ENCODE measurements around the gene NBEA. TPM values are rescaled to one million over a fixed set of nuclear protein-coding genes. Genes with fewer than 3 reads are reported as not detected.

NBEA gene
- total and polyA plus RNA-seq, 2 experiments from 2014 or later = 2.6 to 12.3 TPM

GRCh38 chr13:35190241-35190640 lies 248.2 kb downstream of the NBEA start:
- Histone ChIP-seq H3K79me2 (no peaks in the 10 kb centered on the region), H4K20me1 (ENCODE audit: insufficient read depth, poor library complexity, severe bottlenecking) (no peaks in the 10 kb centered on the region), H3K9me3 (ENCODE audit: low read depth) (peaks cover 5% of the 10 kb centered on the region), H3K36me3 (replicated peaks; ENCODE audit: insufficient read depth, low read depth) (no peaks in the 10 kb centered on the region), H2AFZ (no peak overlapping the region), H3K4me2 (no peak overlapping the region), H3K27me3 (no peaks in the 10 kb centered on the region), H3K27ac (no peak overlapping the region), H3K9me2 (replicated peaks; ENCODE audit: insufficient read depth) (no peaks in the 10 kb centered on the region), H3K4me3 (no peak overlapping the region), H3K4me1 (ENCODE audit: insufficient read depth) (no peaks in the 10 kb centered on the region)
- DNase-seq (ENCODE audit: low spot score) = no peak
- WGBS (ENCODE audit: low lambda C conversion rate, missing lambda C conversion rate) = 71% methylated on average over 2 of the region's 2 CpGs
- TF ChIP-seq EZH2phosphoT487 (IDR thresholded peaks at IDR 0.05; ENCODE audit: low read depth, severe bottlenecking, unreplicated experiment) (no peak), CTCF (IDR thresholded peaks at IDR 0.05; ENCODE audit: poor library complexity) (no peak)

- 75% methylated on average over 2 of the region's 2 CpGs for WGBS (ENCODE audit: low lambda C conversion rate, missing lambda C conversion rate)
- no peaks in the 10 kb centered on the region for H3K4me1 ChIP-seq (ENCODE audit: insufficient read depth)
- TF ChIP-seq EZH2 (IDR thresholded peaks at IDR 0.05; ENCODE audit: borderline replicate concordance) = no peak
- no peak for TF ChIP-seq EZH2phosphoT487 (IDR thresholded peaks at IDR 0.05; ENCODE audit: low read depth, severe bottlenecking, unreplicated experiment)
- no peak for TF ChIP-seq CTCF (IDR thresholded peaks at IDR 0.05; ENCODE audit: poor library complexity)
- no peak for DNase-seq (ENCODE audit: low spot score)
- no peaks in the 10 kb centered on the region for H3K36me3 ChIP-seq (replicated peaks; ENCODE audit: insufficient read depth, low read depth)
- H3K9me2 ChIP-seq (replicated peaks; ENCODE audit: insufficient read depth) = no peaks in the 10 kb centered on the region
- no peaks in the 10 kb centered on the region for H4K20me1 ChIP-seq (ENCODE audit: insufficient read depth, poor library complexity, severe bottlenecking)
- H3K79me2 ChIP-seq = no peaks in the 10 kb centered on the region
- H3K4me2 ChIP-seq = no peak overlapping the region
- H3K27me3 ChIP-seq = no peaks in the 10 kb centered on the region
- no peak overlapping the region for H3K4me3 ChIP-seq
- peaks cover 5% of the 10 kb centered on the region for H3K9me3 ChIP-seq (ENCODE audit: low read depth)
- H3K27ac ChIP-seq = no peak overlapping the region
- no peak overlapping the region for H2AFZ ChIP-seq
Measured at GRCh38 chr13:35191883-35192282, 249.8 kb downstream of the NBEA start.

- Histone ChIP-seq H3K4me1 (ENCODE audit: insufficient read depth) (no peaks in the 10 kb centered on the region), H3K36me3 (replicated peaks; ENCODE audit: insufficient read depth, low read depth) (no peaks in the 10 kb centered on the region), H3K27ac (no peak overlapping the region), H3K9me3 (ENCODE audit: low read depth) (no peaks in the 10 kb centered on the region), H4K20me1 (ENCODE audit: insufficient read depth, poor library complexity, severe bottlenecking) (no peaks in the 10 kb centered on the region), H2AFZ (no peak overlapping the region), H3K9me2 (replicated peaks; ENCODE audit: insufficient read depth) (no peaks in the 10 kb centered on the region), H3K27me3 (no peaks in the 10 kb centered on the region), H3K4me2 (no peak overlapping the region), H3K4me3 (no peak overlapping the region), H3K79me2 (no peaks in the 10 kb centered on the region)
- TF ChIP-seq EZH2 (IDR thresholded peaks at IDR 0.05; ENCODE audit: borderline replicate concordance) (no peak), CTCF (IDR thresholded peaks at IDR 0.05; ENCODE audit: poor library complexity) (no peak), EZH2phosphoT487 (IDR thresholded peaks at IDR 0.05; ENCODE audit: low read depth, severe bottlenecking, unreplicated experiment) (no peak)
- 92% methylated on average over 8 of the region's 8 CpGs for WGBS (ENCODE audit: low lambda C conversion rate, missing lambda C conversion rate)
- DNase-seq (ENCODE audit: low spot score) = no peak
Measured at GRCh38 chr13:35198613-35199200, 256.6 kb downstream of the NBEA start.

Data from hepatocyte (in vitro differentiated cells).